Measurements from ENCODE around the gene NPPB. TPM values are rescaled to one million over a fixed set of nuclear protein-coding genes. Genes with fewer than 3 reads are reported as not detected.

NPPB gene
- total RNA-seq, 2 experiments from 2014 or later: not detected

DNA sequence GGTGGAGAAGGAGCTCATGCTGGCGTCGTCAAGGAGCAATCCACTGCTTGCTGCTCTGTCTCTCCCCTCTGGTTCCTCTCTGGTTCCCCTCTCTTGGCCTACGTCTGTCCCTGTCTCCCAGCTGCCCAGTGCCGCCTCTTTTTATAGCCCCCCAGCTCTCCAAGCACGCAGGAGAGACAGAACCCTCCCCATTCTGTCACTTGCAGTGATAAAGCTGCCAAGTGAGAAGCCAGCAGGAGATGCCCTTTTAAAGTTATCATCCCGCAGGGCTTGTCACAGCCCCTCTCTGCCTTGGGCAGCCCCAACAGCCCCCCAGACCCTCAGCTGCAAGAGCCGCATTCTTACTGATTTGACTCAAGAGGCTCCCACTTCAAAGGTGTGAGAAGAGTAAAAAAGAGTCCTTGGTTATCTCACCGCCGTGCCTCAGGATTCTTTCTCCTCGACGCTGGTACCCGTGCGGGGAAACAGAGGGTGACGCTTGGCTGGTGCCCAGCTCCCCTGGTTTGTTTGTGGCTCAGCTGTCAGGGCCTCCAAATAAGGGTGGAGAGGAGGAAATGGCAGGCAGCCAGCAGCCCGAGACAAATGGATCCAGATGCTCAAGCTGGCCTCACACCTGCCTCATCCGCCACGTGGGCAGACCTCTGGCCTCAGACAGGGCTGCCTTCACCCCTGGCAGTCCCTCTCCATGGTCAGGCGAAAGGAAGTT, 10.9 kb downstream of the NPPB start, which contains the start of gene NPPA:
Gene NPPA (minus strand): TSS at position 117 of the 706 bp plus-strand sequence. CDS start 99 bp downstream, at position 18.
- H3K9me3 ChIP-seq (ENCODE audit: low read length): no peaks in the 10 kb centered on the region
- intact Hi-C loops (cut with micrococcal nuclease; ENCODE audit: unreplicated experiment): no loop called here
- BruUV-seq (replicated peaks): no TSS peak
- no peaks in the 10 kb centered on the region for H4K20me1 ChIP-seq (ENCODE audit: insufficient read depth, low read length)
- H2AFZ ChIP-seq (ENCODE audit: low read length): no peak within 1 kb of the TSS
- no peak within 1 kb of the TSS for H3K4me2 ChIP-seq (ENCODE audit: low read length)
- H3K9me2 ChIP-seq (ENCODE audit: insufficient read depth, low read length): no peaks in the 10 kb centered on the region
- peak; percentile 52 for DNase-seq (ENCODE audit: low spot score)
- no peak within 1 kb of the TSS for H3K4me3 ChIP-seq (ENCODE audit: low read depth, low read length, poor library complexity, severe bottlenecking)
- TF ChIP-seq EZH2phosphoT487 (IDR thresholded peaks at IDR 0.05; ENCODE audit: borderline replicate concordance, low read depth, low read length) (no peak), CTCF (conservative IDR thresholded peaks at IDR 0.05; ENCODE audit: low read length) (no peak)
- ChIA-PET CTCF (ENCODE audit: unreplicated experiment) (interaction anchor here (0.9 kb wide), 1 partner anchor 9 kb away, joined by 3 read pairs; no protein-coding TSS in a partner anchor), POLR2A (interaction anchor here (1.1 to 1.3 kb wide), 2 partner anchors 9 to 60 kb away, joined by 3 to 5 read pairs; no protein-coding TSS in a partner anchor)
- no peak within 1 kb of the TSS for H3K27ac ChIP-seq (ENCODE audit: low read depth, low read length, poor library complexity, severe bottlenecking)
- H3K4me1 ChIP-seq (ENCODE audit: insufficient read depth, low read length, poor library complexity, severe bottlenecking): peaks cover 13% of the 10 kb centered on the region
- H3K79me2 ChIP-seq (ENCODE audit: insufficient read depth, low read depth, low read length): no peaks in the 10 kb centered on the region
- H3K36me3 ChIP-seq (ENCODE audit: insufficient read depth, low read length): peaks cover 34% of the 10 kb centered on the region

- H2AFZ ChIP-seq (ENCODE audit: low read length): no peak overlapping the region
- no peak overlapping the region for H3K4me3 ChIP-seq (ENCODE audit: low read depth, low read length, poor library complexity, severe bottlenecking)
- H3K79me2 ChIP-seq (ENCODE audit: insufficient read depth, low read depth, low read length): no peaks in the 10 kb centered on the region
- H3K4me1 ChIP-seq (ENCODE audit: insufficient read depth, low read length, poor library complexity, severe bottlenecking): peaks cover 33% of the 10 kb centered on the region
- TF ChIP-seq CTCF (conservative IDR thresholded peaks at IDR 0.05; ENCODE audit: low read length): no peak
- TF ChIP-seq EZH2phosphoT487 (IDR thresholded peaks at IDR 0.05; ENCODE audit: borderline replicate concordance, low read depth, low read length): no peak
- H3K27ac ChIP-seq (ENCODE audit: low read depth, low read length, poor library complexity, severe bottlenecking): no peak overlapping the region
- H3K4me2 ChIP-seq (ENCODE audit: low read length): no peak overlapping the region
- peak; percentile 43 for DNase-seq (ENCODE audit: low spot score)
- H3K36me3 ChIP-seq (ENCODE audit: insufficient read depth, low read length): peaks cover 53% of the 10 kb centered on the region
- no peaks in the 10 kb centered on the region for H3K9me2 ChIP-seq (ENCODE audit: insufficient read depth, low read length)
- POLR2A ChIA-PET: interaction anchor here (0.7 kb wide), 2 partner anchors 15 to 26 kb away, joined by 3 read pairs; no protein-coding TSS in a partner anchor
- intact Hi-C loops (cut with micrococcal nuclease; ENCODE audit: unreplicated experiment): no loop called here
- CTCF ChIA-PET (ENCODE audit: unreplicated experiment): no interaction called here
- no peaks in the 10 kb centered on the region for H4K20me1 ChIP-seq (ENCODE audit: insufficient read depth, low read length)
- no peaks in the 10 kb centered on the region for H3K9me3 ChIP-seq (ENCODE audit: low read length)
- BruUV-seq (replicated peaks): no TSS peak
Observed at GRCh38 chr1:11845641-11846335, 13.0 kb downstream of the NPPB start.

All from OCI-LY7 (cell line).